SK-N-SH (cell line): Measurements from ENCODE around the gene IFNA8.

Experiments used
- CTCF ChIP-seq: fragments of 200-600 bp; sonication (generic); IDR thresholded peaks from 2 replicates; pipeline ENCODE4 v1.6.1; 2017; ENCODE audit warnings: antibody characterized with exemption, mild to moderate bottlenecking, moderate library complexity
- EZH2phosphoT487 ChIP-seq: fragments of 200-600 bp; sonication (generic); IDR thresholded peaks from 2 replicates; pipeline ENCODE4 v1.6.1; 2017; ENCODE audit warnings: low read depth, mixed run types, mild to moderate bottlenecking, antibody characterized with exemption, moderate library complexity, borderline replicate concordance
- JUND ChIP-seq: IDR thresholded peaks from 2 replicates; pipeline ENCODE4 v1.4.0; 2012
- MXI1 ChIP-seq: IDR thresholded peaks from 2 replicates; pipeline ENCODE4 v1.6.1; 2012; ENCODE audit warnings: mild to moderate bottlenecking, low read depth, low read length, improper control_type of control experiment
- NFIC ChIP-seq: IDR thresholded peaks from 2 replicates; pipeline ENCODE4 v1.4.0; 2012; ENCODE audit warnings: borderline replicate concordance
- POLR2AphosphoS5 ChIP-seq: IDR thresholded peaks from 2 replicates; pipeline ENCODE4 v1.6.1; 2012; ENCODE audit warnings: low read depth, low read length
- RCOR1 ChIP-seq: fragments of 150-350 bp; IDR thresholded peaks from 2 replicates; pipeline ENCODE4 v1.6.1; 2017; ENCODE audit warnings: antibody characterized with exemption, low read length
- REST ChIP-seq: IDR thresholded peaks from 2 replicates; pipeline ENCODE4 v1.6.1; 2012; ENCODE audit warnings: mild to moderate bottlenecking, low read depth, low read length, moderate library complexity
- TCF12 ChIP-seq: IDR thresholded peaks from 2 replicates; pipeline ENCODE4 v1.4.0; 2012
- USF1 ChIP-seq: IDR thresholded peaks from 2 replicates; pipeline ENCODE4 v1.4.0; 2012; ENCODE audit warnings: low read depth, borderline replicate concordance
- USF2 ChIP-seq: fragments of 150-350 bp; IDR thresholded peaks from 2 replicates; pipeline ENCODE4 v1.6.1; 2017; ENCODE audit warnings: antibody characterized with exemption, low read length, low read depth, borderline replicate concordance
- YY1 ChIP-seq: IDR thresholded peaks from 2 replicates; pipeline ENCODE4 v1.4.0; 2012; ENCODE audit warnings: low read depth, mild to moderate bottlenecking

- TF ChIP-seq CTCF: no peak
- TF ChIP-seq TCF12: no peak
- no peak for TF ChIP-seq USF1
- no peak for TF ChIP-seq POLR2AphosphoS5
- TF ChIP-seq MXI1: no peak
- TF ChIP-seq YY1: no peak
- TF ChIP-seq USF2: no peak
- TF ChIP-seq REST: no peak
- no peak for TF ChIP-seq RCOR1
- no peak for TF ChIP-seq JUND
- no peak for TF ChIP-seq NFIC
- no peak for TF ChIP-seq EZH2phosphoT487
Measured at GRCh38 chr9:21415493-21416267, 6.8 kb downstream of the IFNA8 start.
